Vagina (tissue), 2 donors: ENCODE measurements around the gene STAB1. TPM values are rescaled to one million over a fixed set of nuclear protein-coding genes. Genes with fewer than 3 reads are reported as not detected.

ENCODE experiments used
- DNase-seq, 2 donors: peaks; one replicate each; pipeline ENCODE4 v3.0.0-alpha.2; 2017; ENCODE audit errors: extremely low spot score in 2 of 2
- H3K27ac ChIP-seq: fragments of 200-600 bp; sonication (generic); one replicate; pipeline ENCODE4 v1.5.1; 2019
- H3K27me3 ChIP-seq: fragments of 200-600 bp; sonication (generic); one replicate; pipeline ENCODE4 v1.5.1; 2019
- H3K36me3 ChIP-seq, 2 donors: fragments of 200-600 bp; sonication (generic); one replicate each; pipeline ENCODE4 v1.5.1; 2017 to 2019
- H3K4me1 ChIP-seq: fragments of 200-600 bp; sonication (generic); one replicate; pipeline ENCODE4 v1.5.1; 2019
- H3K4me3 ChIP-seq, 2 donors: fragments of 200-600 bp; sonication (generic); 1 replicate in 1 of 2; 2 replicates in 1 of 2; pipeline ENCODE4 v1.5.1; 2016 to 2019
- H3K9me3 ChIP-seq: fragments of 200-600 bp; sonication (generic); one replicate; pipeline ENCODE4 v1.5.1; 2019
- CTCF ChIP-seq, 3 experiments: fragments of 450-650 bp in 2 of 3; fragments of 200-600 bp in 1 of 3; sonication (generic) in 1 of 3; IDR thresholded peaks; one replicate each; pipeline ENCODE4 v1.5.1; 2017 to 2019; ENCODE audit warnings: antibody characterized with exemption in 3 of 3, mild to moderate bottlenecking in 2 of 3, moderate library complexity in 2 of 3
- POLR2A ChIP-seq, 2 donors: fragments of 450-650 bp; IDR thresholded peaks; one replicate each; pipeline ENCODE4 v1.6.1; 2017; ENCODE audit warnings: antibody characterized with exemption in 2 of 2, mild to moderate bottlenecking in 2 of 2, moderate library complexity in 2 of 2
- POLR2AphosphoS5 ChIP-seq, 2 donors: sonication (generic); formaldehyde crosslinking; IDR thresholded peaks; one replicate each; pipeline ENCODE4 v1.9.0; 2017; ENCODE audit warnings: antibody characterized with exemption in 2 of 2, mild to moderate bottlenecking in 2 of 2, low read depth in 1 of 2; ENCODE audit not compliant: insufficient read depth in 1 of 2
- intact Hi-C: fragments of 100-400 bp; cut with DNase I; formaldehyde crosslinking; loops from one replicate; pipeline ENCODE4 v1.15.1; 2023
- total RNA-seq: library from RNA; depleted of rRNA; stranded (reverse); fragments of >200 nt; gene quantifications from one replicate; pipeline ENCODE4 v1.2.3, GENCODE V29; 2016

STAB1 gene
- total RNA-seq, 1 donor from 2014 or later, result 124 TPM

DNA sequence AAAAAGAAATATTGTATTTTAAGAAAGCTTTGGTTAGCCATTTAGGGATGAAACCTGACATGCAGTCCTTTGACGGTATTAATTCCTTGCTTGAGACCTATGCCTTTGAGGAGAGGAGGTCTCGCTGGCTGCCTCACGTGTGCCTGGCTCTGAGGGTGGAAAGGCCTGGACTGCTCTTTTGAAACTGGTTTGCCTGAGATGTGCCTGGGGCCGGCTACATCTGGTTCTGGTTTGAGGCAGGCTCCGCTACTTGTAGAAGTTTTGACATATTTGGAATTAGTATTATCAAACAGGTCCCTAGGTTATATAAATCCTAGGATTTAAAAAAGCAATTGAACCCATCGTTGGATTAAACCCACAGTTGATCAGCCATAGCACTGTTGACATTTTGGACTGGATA lies 33.3 kb upstream of the STAB1 start:
- Histone ChIP-seq H3K27ac (no peak overlapping the region), H3K9me3 (no peaks in the 10 kb centered on the region), H3K36me3 (peaks cover 0 to 38% of the 10 kb centered on the region in 2 donors), H3K27me3 (no peaks in the 10 kb centered on the region), H3K4me3 (no peak overlapping the region), H3K4me1 (peaks cover 18% of the 10 kb centered on the region)
- intact Hi-C loops, result no loop called here
- TF ChIP-seq POLR2AphosphoS5 (IDR thresholded peaks at IDR 0.05; ENCODE audit: insufficient read depth in 1 of 2, low read depth in 1 of 2) (no peak), CTCF (IDR thresholded peaks at IDR 0.05) (no peak), POLR2A (IDR thresholded peaks at IDR 0.05) (no peak)
- no peak for DNase-seq

DNA sequence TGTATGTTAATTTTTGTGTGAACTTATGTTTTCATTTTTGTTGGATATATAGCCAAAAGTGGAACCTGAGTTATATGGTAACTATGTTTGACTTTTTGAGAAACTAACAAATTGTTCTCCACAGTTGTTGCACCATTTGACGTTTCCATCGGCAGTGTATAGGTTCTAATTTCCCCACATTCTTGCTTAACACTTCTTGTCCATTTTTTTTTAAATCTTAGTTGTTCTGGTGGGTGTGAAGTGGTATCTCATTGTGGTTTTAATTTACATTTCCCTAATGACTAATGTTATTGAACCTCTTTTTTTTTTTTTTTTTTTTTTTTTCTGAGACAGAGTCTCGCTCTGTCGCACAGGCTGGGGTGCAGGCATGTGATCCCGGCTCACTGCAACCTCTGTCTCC lies 31.7 kb upstream of the STAB1 start:
- H3K9me3 ChIP-seq, result no peaks in the 10 kb centered on the region
- TF ChIP-seq POLR2AphosphoS5 (IDR thresholded peaks at IDR 0.05; ENCODE audit: insufficient read depth in 1 of 2, low read depth in 1 of 2) (no peak), CTCF (IDR thresholded peaks at IDR 0.05) (no peak), POLR2A (IDR thresholded peaks at IDR 0.05) (no peak)
- H3K36me3 ChIP-seq, result peaks cover 0 to 36% of the 10 kb centered on the region in 2 donors
- peaks cover 3% of the 10 kb centered on the region for H3K4me1 ChIP-seq
- no peak overlapping the region for H3K4me3 ChIP-seq
- intact Hi-C loops, result no loop called here
- no peaks in the 10 kb centered on the region for H3K27me3 ChIP-seq
- H3K27ac ChIP-seq, result no peak overlapping the region
- DNase-seq, result no peak

DNA sequence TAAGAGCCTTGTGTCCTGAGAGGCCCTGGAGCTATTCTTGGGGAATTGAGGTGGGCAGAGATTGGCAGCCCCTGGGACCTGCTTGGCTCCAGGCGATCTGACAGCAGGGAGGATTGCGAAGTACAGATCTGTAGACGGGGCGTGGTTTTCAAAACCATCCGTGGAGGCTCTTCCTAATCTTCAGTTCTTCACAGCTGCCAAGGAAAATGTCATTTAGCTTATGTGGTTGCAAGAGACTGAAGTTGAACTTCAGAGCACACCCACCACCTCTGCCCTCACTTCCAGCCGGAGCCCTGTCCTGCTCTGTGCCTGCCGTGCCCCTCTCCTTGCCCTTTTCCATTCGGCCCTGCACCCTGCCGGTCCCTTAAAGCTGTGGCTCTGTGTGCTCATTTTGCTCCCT lies 26.8 kb upstream of the STAB1 start:
- intact Hi-C loops, result no loop called here
- H3K27ac ChIP-seq, result peak overlapping the region; percentile 4

GRCh38 chr3:52469001-52469400 lies 26.1 kb upstream of the STAB1 start:
- no peak for DNase-seq
- Histone ChIP-seq H3K36me3 (peaks cover 0 to 34% of the 10 kb centered on the region in 2 donors), H3K9me3 (no peaks in the 10 kb centered on the region), H3K4me1 (peaks cover 10% of the 10 kb centered on the region), H3K27me3 (no peaks in the 10 kb centered on the region), H3K4me3 (no peak overlapping the region), H3K27ac (peak overlapping the region; percentile 4)
- TF ChIP-seq POLR2A (IDR thresholded peaks at IDR 0.05), result no peak
- intact Hi-C loops, result no loop called here

More for the DNA sequence above, 26.8 kb upstream of the STAB1 start:
- no peak for TF ChIP-seq POLR2A (IDR thresholded peaks at IDR 0.05)
- TF ChIP-seq CTCF (IDR thresholded peaks at IDR 0.05), result no peak
- TF ChIP-seq POLR2AphosphoS5 (IDR thresholded peaks at IDR 0.05; ENCODE audit: insufficient read depth in 1 of 2, low read depth in 1 of 2), result no peak
- H3K4me3 ChIP-seq, result no peak overlapping the region
- H3K4me1 ChIP-seq, result peaks cover 10% of the 10 kb centered on the region
- H3K36me3 ChIP-seq, result peaks cover 0 to 29% of the 10 kb centered on the region in 2 donors
- DNase-seq, result no peak
- no peaks in the 10 kb centered on the region for H3K9me3 ChIP-seq
- no peaks in the 10 kb centered on the region for H3K27me3 ChIP-seq

- H3K4me1 ChIP-seq, result peaks cover 10% of the 10 kb centered on the region
- no peaks in the 10 kb centered on the region for H3K27me3 ChIP-seq
- H3K36me3 ChIP-seq, result peaks cover 0 to 44% of the 10 kb centered on the region in 2 donors
- H3K27ac ChIP-seq, result no peak overlapping the region
- no peak for DNase-seq
- no peaks in the 10 kb centered on the region for H3K9me3 ChIP-seq
- H3K4me3 ChIP-seq, result no peak overlapping the region
- intact Hi-C loops, result loop anchor here (10.0 kb wide), 1 partner anchor 64 kb away; the partner anchor contains the start of genes NT5DC2 and UQCC5
- TF ChIP-seq CTCF (IDR thresholded peaks at IDR 0.05) (no peak), POLR2A (IDR thresholded peaks at IDR 0.05) (no peak), POLR2AphosphoS5 (IDR thresholded peaks at IDR 0.05; ENCODE audit: insufficient read depth in 1 of 2, low read depth in 1 of 2) (no peak)
Observed at GRCh38 chr3:52470920-52471319, 24.2 kb upstream of the STAB1 start.
